HG03565 (cell line): ENCODE data around the gene FHL1.

Experiments used
- ATAC-seq: cut with Tn5 transposase; IDR thresholded peaks from one replicate; pipeline ENCODE4 v1.9.1; 2021; ENCODE audit warnings: mild to moderate bottlenecking, moderate library complexity; ENCODE audit not compliant: unreplicated experiment

Gene FHL1

GRCh38 chrX:136250191-136251040 is 103.1 kb downstream of the FHL1 start:
- ATAC-seq = peak; percentile 20

GRCh38 chrX:136251041-136251991 is 104.0 kb downstream of the FHL1 start, which contains the start of gene MAP7D3:
TSS of gene MAP7D3 (minus strand) at chrX:136251400. CDS start at chrX:136251358, 42 bp downstream.
- peak; percentile 83 for ATAC-seq

GRCh38 chrX:136255541-136255940 is 108.2 kb downstream of the FHL1 start:
- no peak for ATAC-seq

GRCh38 chrX:136256026-136256425 is 108.7 kb downstream of the FHL1 start:
- ATAC-seq = no peak

GRCh38 chrX:136258951-136259350 is 111.6 kb downstream of the FHL1 start:
- ATAC-seq = no peak

- no peak for ATAC-seq
Measured at GRCh38 chrX:136259543-136259942, 112.2 kb downstream of the FHL1 start.

- no peak for ATAC-seq
Measured at GRCh38 chrX:136260776-136261175, 113.4 kb downstream of the FHL1 start.
